Measurements from ENCODE around the gene CDRT4.

- TF ChIP-seq, protein P1, sequence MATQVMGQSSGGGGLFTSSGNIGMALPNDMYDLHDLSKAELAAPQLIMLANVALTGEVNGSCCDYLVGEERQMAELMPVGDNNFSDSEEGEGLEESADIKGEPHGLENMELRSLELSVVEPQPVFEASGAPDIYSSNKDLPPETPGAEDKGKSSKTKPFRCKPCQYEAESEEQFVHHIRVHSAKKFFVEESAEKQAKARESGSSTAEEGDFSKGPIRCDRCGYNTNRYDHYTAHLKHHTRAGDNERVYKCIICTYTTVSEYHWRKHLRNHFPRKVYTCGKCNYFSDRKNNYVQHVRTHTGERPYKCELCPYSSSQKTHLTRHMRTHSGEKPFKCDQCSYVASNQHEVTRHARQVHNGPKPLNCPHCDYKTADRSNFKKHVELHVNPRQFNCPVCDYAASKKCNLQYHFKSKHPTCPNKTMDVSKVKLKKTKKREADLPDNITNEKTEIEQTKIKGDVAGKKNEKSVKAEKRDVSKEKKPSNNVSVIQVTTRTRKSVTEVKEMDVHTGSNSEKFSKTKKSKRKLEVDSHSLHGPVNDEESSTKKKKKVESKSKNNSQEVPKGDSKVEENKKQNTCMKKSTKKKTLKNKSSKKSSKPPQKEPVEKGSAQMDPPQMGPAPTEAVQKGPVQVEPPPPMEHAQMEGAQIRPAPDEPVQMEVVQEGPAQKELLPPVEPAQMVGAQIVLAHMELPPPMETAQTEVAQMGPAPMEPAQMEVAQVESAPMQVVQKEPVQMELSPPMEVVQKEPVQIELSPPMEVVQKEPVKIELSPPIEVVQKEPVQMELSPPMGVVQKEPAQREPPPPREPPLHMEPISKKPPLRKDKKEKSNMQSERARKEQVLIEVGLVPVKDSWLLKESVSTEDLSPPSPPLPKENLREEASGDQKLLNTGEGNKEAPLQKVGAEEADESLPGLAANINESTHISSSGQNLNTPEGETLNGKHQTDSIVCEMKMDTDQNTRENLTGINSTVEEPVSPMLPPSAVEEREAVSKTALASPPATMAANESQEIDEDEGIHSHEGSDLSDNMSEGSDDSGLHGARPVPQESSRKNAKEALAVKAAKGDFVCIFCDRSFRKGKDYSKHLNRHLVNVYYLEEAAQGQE (IDR thresholded peaks at IDR 0.05; ENCODE audit: unreplicated experiment): no peak
- TF ChIP-seq, protein P2, sequence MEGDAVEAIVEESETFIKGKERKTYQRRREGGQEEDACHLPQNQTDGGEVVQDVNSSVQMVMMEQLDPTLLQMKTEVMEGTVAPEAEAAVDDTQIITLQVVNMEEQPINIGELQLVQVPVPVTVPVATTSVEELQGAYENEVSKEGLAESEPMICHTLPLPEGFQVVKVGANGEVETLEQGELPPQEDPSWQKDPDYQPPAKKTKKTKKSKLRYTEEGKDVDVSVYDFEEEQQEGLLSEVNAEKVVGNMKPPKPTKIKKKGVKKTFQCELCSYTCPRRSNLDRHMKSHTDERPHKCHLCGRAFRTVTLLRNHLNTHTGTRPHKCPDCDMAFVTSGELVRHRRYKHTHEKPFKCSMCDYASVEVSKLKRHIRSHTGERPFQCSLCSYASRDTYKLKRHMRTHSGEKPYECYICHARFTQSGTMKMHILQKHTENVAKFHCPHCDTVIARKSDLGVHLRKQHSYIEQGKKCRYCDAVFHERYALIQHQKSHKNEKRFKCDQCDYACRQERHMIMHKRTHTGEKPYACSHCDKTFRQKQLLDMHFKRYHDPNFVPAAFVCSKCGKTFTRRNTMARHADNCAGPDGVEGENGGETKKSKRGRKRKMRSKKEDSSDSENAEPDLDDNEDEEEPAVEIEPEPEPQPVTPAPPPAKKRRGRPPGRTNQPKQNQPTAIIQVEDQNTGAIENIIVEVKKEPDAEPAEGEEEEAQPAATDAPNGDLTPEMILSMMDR (conservative IDR thresholded peaks at IDR 0.05; ENCODE audit: low read depth in 2 of 2): no peak
- no peak for TF ChIP-seq EZH2 (IDR thresholded peaks at IDR 0.05; ENCODE audit: low read depth, unreplicated experiment)
Observed at GRCh38 chr17:15507896-15508295, 40.5 kb upstream of the CDRT4 start.

All from GM23338 (cell line).